HepG2 (cell line): ENCODE results near the gene PLOD3. TPM values are rescaled to one million over a fixed set of nuclear protein-coding genes. Genes with fewer than 3 reads are reported as not detected.

Experiments used
- ATF5 ChIP-seq: sonication (generic); formaldehyde crosslinking; IDR thresholded peaks from 2 replicates; pipeline ENCODE4 v1.4.0; 2020; ENCODE audit warnings: mild to moderate bottlenecking, low read depth, missing genetic modification reagents
- CBX5 ChIP-seq: sonication (generic); formaldehyde crosslinking; IDR thresholded peaks from 2 replicates; pipeline ENCODE4 v1.4.0; 2020; ENCODE audit warnings: missing genetic modification reagents, borderline replicate concordance
- CHD2 ChIP-seq: IDR thresholded peaks from 2 replicates; pipeline ENCODE4 v1.6.1; 2011; ENCODE audit warnings: low read depth, low read length, improper control_type of control experiment
- KLF16 ChIP-seq, 2 experiments: sonication (generic) in 1 of 2; formaldehyde crosslinking in 1 of 2; IDR thresholded peaks; 2 replicates each; pipeline versions ENCODE4 v1.6.1 to v1.8.0; 2016 to 2023; ENCODE audit warnings: missing genetic modification reagents in 2 of 2, missing compliant biosample characterization in 1 of 2
- MATR3 ChIP-seq: sonication (generic); formaldehyde crosslinking; IDR thresholded peaks from 2 replicates; pipeline ENCODE4 v1.4.0; 2020; ENCODE audit warnings: missing genetic modification reagents
- PLSCR1 ChIP-seq: sonication (generic); formaldehyde crosslinking; IDR thresholded peaks from 2 replicates; pipeline ENCODE4 v1.5.0; 2020; ENCODE audit warnings: missing genetic modification reagents, mild to moderate bottlenecking, borderline replicate concordance
- RBM39 ChIP-seq: fragments of 200-400 bp; formaldehyde crosslinking; IDR thresholded peaks from one replicate; pipeline ENCODE4 v1.6.1; 2018; ENCODE audit warnings: antibody characterized with exemption, mild to moderate bottlenecking, low read depth, low read length; ENCODE audit not compliant: poor library complexity, severe bottlenecking
- REL ChIP-seq: sonication (generic); formaldehyde crosslinking; conservative IDR thresholded peaks from 2 replicates; pipeline ENCODE4 v1.8.0; 2022; ENCODE audit warnings: mild to moderate bottlenecking, missing genetic modification reagents, moderate library complexity
- RXRB ChIP-seq: IDR thresholded peaks from 2 replicates; pipeline ENCODE4 v1.6.1; 2016; ENCODE audit warnings: borderline replicate concordance, missing genetic modification reagents, missing compliant biosample characterization
- SNAPC2 ChIP-seq: sonication (generic); formaldehyde crosslinking; IDR thresholded peaks from 2 replicates; pipeline ENCODE4 v1.8.1; 2022; ENCODE audit warnings: mild to moderate bottlenecking, missing genetic modification reagents
- TFDP1 ChIP-seq: IDR thresholded peaks from 2 replicates; pipeline ENCODE4 v1.6.1; 2016; ENCODE audit warnings: missing compliant biosample characterization, missing genetic modification reagents, borderline replicate concordance
- TOE1 ChIP-seq: sonication (generic); formaldehyde crosslinking; IDR thresholded peaks from 2 replicates; pipeline ENCODE4 v1.4.0; 2020; ENCODE audit warnings: mild to moderate bottlenecking, missing genetic modification reagents
- ZBTB10 ChIP-seq: sonication (generic); formaldehyde crosslinking; IDR thresholded peaks from 2 replicates; pipeline ENCODE4 v1.4.0; 2020; ENCODE audit warnings: missing genetic modification reagents, borderline replicate concordance
- ZBTB49 ChIP-seq: sonication (generic); formaldehyde crosslinking; IDR thresholded peaks from 2 replicates; pipeline ENCODE4 v1.4.0; 2020; ENCODE audit warnings: missing genetic modification reagents, borderline replicate concordance
- ZHX1 ChIP-seq: sonication (generic); formaldehyde crosslinking; IDR thresholded peaks from 2 replicates; pipeline ENCODE4 v1.8.1; 2022; ENCODE audit warnings: low read depth, mild to moderate bottlenecking, missing genetic modification reagents
- ZNF30 ChIP-seq: sonication (generic); formaldehyde crosslinking; IDR thresholded peaks from 2 replicates; pipeline ENCODE4 v1.5.0; 2020; ENCODE audit warnings: mild to moderate bottlenecking, missing genetic modification reagents
- ZNF335 ChIP-seq: sonication (generic); formaldehyde crosslinking; IDR thresholded peaks from 2 replicates; pipeline ENCODE4 v1.4.0; 2020; ENCODE audit warnings: missing genetic modification reagents
- polyA plus RNA-seq, 8 experiments: library from polyadenylated mRNA; depleted of rRNA in 3 of 8; stranded (reverse) in 7 of 8; unstranded in 1 of 8; fragments of >200 nt; fragmentation: Illumina TruSeq in 4 of 8; extraction: Trizol in 4 of 8; gene quantifications; 2 replicates each; pipeline versions ENCODE4 v1.2.1 to v1.2.3, GENCODE V29; 2011 to 2016; ENCODE audit warnings: low read depth in 4 of 8, missing spikeins in 1 of 8, mixed read lengths in 1 of 8; ENCODE audit not compliant: insufficient read depth in 1 of 8
- total RNA-seq, 5 experiments: library from RNA; depleted of rRNA; stranded (reverse); fragments of >200 nt; fragmentation: Illumina TruSeq; extraction: Trizol; gene quantifications; 2 replicates each; pipeline ENCODE4 v1.2.3, GENCODE V29; 2016; ENCODE audit warnings: low read depth in 1 of 5

The PLOD3 gene
- total and polyA plus RNA-seq, 2 of the 13 experiments (the other 11 are each of a cell fraction or from before 2014, with no cell fraction given) = 65.8 to 67.4 TPM

- peak; percentile 56 for TF ChIP-seq ZHX1 (CRISPR knock-in tag)
- peak; percentile 81 for TF ChIP-seq SNAPC2
- no peak for TF ChIP-seq ATF5 (CRISPR knock-in tag)
- TF ChIP-seq RBM39 = peak; percentile 89
- 0 out of 2 replicates have a peak, but pooled peaks have one; percentile 65 for TF ChIP-seq REL
- peak; percentile 8; the same call in 1 of the 2 replicates for TF ChIP-seq CBX5
- TF ChIP-seq ZNF335 = peak; percentile 40; the same call in 1 of the 2 replicates
- TF ChIP-seq CHD2 = no peak
- peak; percentile 37; the same call in 1 of the 2 replicates for TF ChIP-seq TFDP1 (CRISPR knock-in tag)
- no peak for TF ChIP-seq PLSCR1 (CRISPR knock-in tag)
- TF ChIP-seq RXRB (CRISPR knock-in tag) = no peak
- TF ChIP-seq ZBTB10 (CRISPR knock-in tag) = no peak
- no peak for TF ChIP-seq ZBTB49
- TF ChIP-seq TOE1 = no peak; the same call in 1 of the 2 replicates
- no peak for TF ChIP-seq MATR3
- TF ChIP-seq KLF16 (CRISPR knock-in tag; IDR thresholded peaks at IDR 0.05) = peak in 1 of 2 experiments; percentile 24; a peak in 2 of 4 replicates
- no peak for TF ChIP-seq ZNF30
Measured at GRCh38 chr7:101244375-101245146, 27.2 kb upstream of the PLOD3 start, which contains the start of gene FIS1 (continued).
